Mucosa of stomach (tissue), 1 donor: ENCODE measurements around the gene LHFPL3.
"Not testable (repeated sequence)": the region's sequence is repeated elsewhere in the genome, so short reads cannot be mapped to it uniquely, and the experiment has no call there.

ENCODE experiments used
- H3K27me3 ChIP-seq: one replicate; pipeline ENCODE4 v1.7.0; 2013; ENCODE audit warnings: mild to moderate bottlenecking, low read length; ENCODE audit not compliant: control insufficient read depth, insufficient read depth
- H3K36me3 ChIP-seq: one replicate; pipeline ENCODE4 v1.7.0; 2013; ENCODE audit warnings: low read length; ENCODE audit not compliant: control insufficient read depth, insufficient read depth
- H3K4me1 ChIP-seq: one replicate; pipeline ENCODE4 v1.7.0; 2013; ENCODE audit warnings: mild to moderate bottlenecking, low read length; ENCODE audit not compliant: control insufficient read depth, insufficient read depth
- H3K4me3 ChIP-seq: one replicate; pipeline ENCODE4 v1.7.0; 2013; ENCODE audit warnings: low read length
- H3K9ac ChIP-seq: one replicate; pipeline ENCODE4 v1.7.0; 2013; ENCODE audit warnings: mild to moderate bottlenecking, low read length, moderate library complexity
- H3K9me3 ChIP-seq: one replicate; pipeline ENCODE4 v1.7.0; 2013; ENCODE audit warnings: mild to moderate bottlenecking, low read length, moderate library complexity; ENCODE audit not compliant: control insufficient read depth
- donor health status: Pancreatic carcinoma.

The LHFPL3 gene

GRCh38 chr7:104551226-104551625 lies 222.8 kb downstream of the LHFPL3 start:
- Histone ChIP-seq H3K36me3 (no peaks in the 10 kb centered on the region), H3K27me3 (no peaks in the 10 kb centered on the region), H3K4me1 (no peaks in the 10 kb centered on the region), H3K9me3 (no peaks in the 10 kb centered on the region), H3K4me3 (no peak overlapping the region), H3K9ac (no peak overlapping the region)

- no peaks in the 10 kb centered on the region for H3K27me3 ChIP-seq
- H3K9ac ChIP-seq, result no peak overlapping the region
- H3K4me1 ChIP-seq, result no peaks in the 10 kb centered on the region
- no peak overlapping the region for H3K4me3 ChIP-seq
- no peaks in the 10 kb centered on the region for H3K36me3 ChIP-seq
- no peaks in the 10 kb centered on the region for H3K9me3 ChIP-seq
Measured at GRCh38 chr7:104552102-104552501, 223.7 kb downstream of the LHFPL3 start.

GRCh38 chr7:104553074-104553473 lies 224.7 kb downstream of the LHFPL3 start:
- H3K36me3 ChIP-seq, result no peaks in the 10 kb centered on the region
- H3K4me3 ChIP-seq, result no peak overlapping the region
- no peaks in the 10 kb centered on the region for H3K27me3 ChIP-seq
- no peaks in the 10 kb centered on the region for H3K9me3 ChIP-seq
- H3K9ac ChIP-seq, result no peak overlapping the region
- no peaks in the 10 kb centered on the region for H3K4me1 ChIP-seq

- not testable (repeated sequence) for H3K4me1 ChIP-seq, H3K4me3 ChIP-seq, H3K9me3 ChIP-seq, H3K27me3 ChIP-seq, H3K36me3 ChIP-seq, H3K9ac ChIP-seq
Measured at GRCh38 chr7:104563350-104563901, 235.0 kb downstream of the LHFPL3 start.

GRCh38 chr7:104569751-104570150 lies 241.3 kb downstream of the LHFPL3 start:
- H3K9ac ChIP-seq, result no peak overlapping the region
- no peaks in the 10 kb centered on the region for H3K9me3 ChIP-seq
- no peaks in the 10 kb centered on the region for H3K4me1 ChIP-seq
- H3K27me3 ChIP-seq, result no peaks in the 10 kb centered on the region
- no peaks in the 10 kb centered on the region for H3K36me3 ChIP-seq
- no peak overlapping the region for H3K4me3 ChIP-seq

GRCh38 chr7:104572554-104572953 lies 244.2 kb downstream of the LHFPL3 start:
- H3K4me1 ChIP-seq, result no peaks in the 10 kb centered on the region
- no peaks in the 10 kb centered on the region for H3K9me3 ChIP-seq
- H3K4me3 ChIP-seq, result no peak overlapping the region
- no peak overlapping the region for H3K9ac ChIP-seq
- no peaks in the 10 kb centered on the region for H3K27me3 ChIP-seq
- no peaks in the 10 kb centered on the region for H3K36me3 ChIP-seq

- Histone ChIP-seq H3K27me3 (no peaks in the 10 kb centered on the region), H3K9ac (no peak overlapping the region), H3K36me3 (no peaks in the 10 kb centered on the region), H3K4me1 (no peaks in the 10 kb centered on the region), H3K9me3 (no peaks in the 10 kb centered on the region), H3K4me3 (no peak overlapping the region)
Measured at GRCh38 chr7:104584620-104585019, 256.2 kb downstream of the LHFPL3 start.

GRCh38 chr7:104595591-104595990 lies 267.2 kb downstream of the LHFPL3 start:
- not testable (repeated sequence) for H3K9me3 ChIP-seq, H3K4me3 ChIP-seq, H3K9ac ChIP-seq, H3K4me1 ChIP-seq, H3K27me3 ChIP-seq, H3K36me3 ChIP-seq

- Histone ChIP-seq H3K9me3 (no peaks in the 10 kb centered on the region), H3K9ac (no peak overlapping the region), H3K27me3 (no peaks in the 10 kb centered on the region), H3K4me1 (no peaks in the 10 kb centered on the region), H3K4me3 (no peak overlapping the region), H3K36me3 (no peaks in the 10 kb centered on the region)
Measured at GRCh38 chr7:104603957-104604356, 275.6 kb downstream of the LHFPL3 start.

GRCh38 chr7:104604706-104605105 lies 276.3 kb downstream of the LHFPL3 start:
- Histone ChIP-seq H3K4me3 (no peak overlapping the region), H3K9ac (no peak overlapping the region), H3K9me3 (no peaks in the 10 kb centered on the region), H3K4me1 (no peaks in the 10 kb centered on the region), H3K36me3 (no peaks in the 10 kb centered on the region), H3K27me3 (no peaks in the 10 kb centered on the region)

- H3K27me3 ChIP-seq, result no peaks in the 10 kb centered on the region
- no peak overlapping the region for H3K9ac ChIP-seq
- H3K9me3 ChIP-seq, result no peaks in the 10 kb centered on the region
- no peaks in the 10 kb centered on the region for H3K36me3 ChIP-seq
- H3K4me3 ChIP-seq, result no peak overlapping the region
- H3K4me1 ChIP-seq, result no peaks in the 10 kb centered on the region
Measured at GRCh38 chr7:104621321-104621720, 292.9 kb downstream of the LHFPL3 start.

GRCh38 chr7:104625956-104626355 lies 297.6 kb downstream of the LHFPL3 start:
- Histone ChIP-seq H3K9ac (no peak overlapping the region), H3K4me3 (no peak overlapping the region), H3K27me3 (no peaks in the 10 kb centered on the region), H3K4me1 (no peaks in the 10 kb centered on the region), H3K9me3 (no peaks in the 10 kb centered on the region), H3K36me3 (no peaks in the 10 kb centered on the region)

GRCh38 chr7:104627516-104627915 lies 299.1 kb downstream of the LHFPL3 start:
- H3K36me3 ChIP-seq, result no peaks in the 10 kb centered on the region
- no peaks in the 10 kb centered on the region for H3K27me3 ChIP-seq
- H3K4me3 ChIP-seq, result no peak overlapping the region
- no peaks in the 10 kb centered on the region for H3K4me1 ChIP-seq
- H3K9me3 ChIP-seq, result no peaks in the 10 kb centered on the region
- no peak overlapping the region for H3K9ac ChIP-seq
